HG02852 (cell line): Measurements from ENCODE around the gene MINDY1.

Experiments used
- ATAC-seq: cut with Tn5 transposase; IDR thresholded peaks from one replicate; pipeline ENCODE4 v1.9.1; 2021; ENCODE audit warnings: mild to moderate bottlenecking, moderate library complexity; ENCODE audit not compliant: unreplicated experiment

The MINDY1 gene

GRCh38 chr1:150987924-150988323, 18.8 kb downstream of the MINDY1 start:
- no peak for ATAC-seq

GRCh38 chr1:150985179-150985825, 21.4 kb downstream of the MINDY1 start:
- no peak for ATAC-seq

- no peak for ATAC-seq
Measured at GRCh38 chr1:150981805-150982712, 24.6 kb downstream of the MINDY1 start, which contains the start of gene ANXA9. ANXA9 (plus strand) TSS chr1:150982292; CDS start chr1:150983106, 814 bp downstream.

GRCh38 chr1:150981177-150981804, 25.4 kb downstream of the MINDY1 start:
- ATAC-seq: no peak

- ATAC-seq: peak; percentile 43
Measured at GRCh38 chr1:150979092-150980056, 27.3 kb downstream of the MINDY1 start.

- ATAC-seq: no peak
Measured at GRCh38 chr1:150976879-150977694, 29.6 kb downstream of the MINDY1 start.

- ATAC-seq: no peak
Measured at GRCh38 chr1:150976401-150976821, 30.3 kb downstream of the MINDY1 start.

GRCh38 chr1:150974580-150975478, 31.9 kb downstream of the MINDY1 start, which contains the start of gene CERS2:
CERS2 (minus strand) TSS chr1:150974835; CDS start chr1:150969090, 5,745 bp downstream.
- ATAC-seq: peak; percentile 46

- peak; percentile 41 for ATAC-seq
Measured at GRCh38 chr1:150973836-150974579, 32.7 kb downstream of the MINDY1 start.

- ATAC-seq: no peak
Measured at GRCh38 chr1:150973258-150973835, 33.4 kb downstream of the MINDY1 start.

GRCh38 chr1:150972417-150972940, 34.2 kb downstream of the MINDY1 start:
- ATAC-seq: no peak

- ATAC-seq: no peak
Measured at GRCh38 chr1:150971583-150972416, 34.9 kb downstream of the MINDY1 start.

GRCh38 chr1:150970808-150971582, 35.7 kb downstream of the MINDY1 start:
- no peak for ATAC-seq

- no peak for ATAC-seq
Measured at GRCh38 chr1:150969626-150970025, 37.1 kb downstream of the MINDY1 start.

GRCh38 chr1:150968491-150968890, 38.2 kb downstream of the MINDY1 start:
- ATAC-seq: no peak
